Neural cell (in vitro differentiated cells): ENCODE measurements around the gene KRTAP1-3.

ENCODE experiments used
- CTCF ChIP-seq: fragments of 450-650 bp; IDR thresholded peaks from 2 replicates; pipeline ENCODE4 v1.5.1; 2014; ENCODE audit warnings: antibody characterized with exemption, mild to moderate bottlenecking, moderate library complexity; ENCODE audit not compliant: poor library complexity, severe bottlenecking
- MXI1 ChIP-seq: fragments of 450-650 bp; conservative IDR thresholded peaks from 2 replicates; pipeline ENCODE4 v1.6.1; 2014; ENCODE audit warnings: antibody characterized with exemption, mild to moderate bottlenecking; ENCODE audit not compliant: poor library complexity, severe bottlenecking
- RAD21 ChIP-seq: fragments of 450-650 bp; conservative IDR thresholded peaks from 2 replicates; pipeline ENCODE4 v1.6.1; 2014; ENCODE audit warnings: antibody characterized with exemption, mild to moderate bottlenecking, moderate library complexity

GRCh38 chr17:41061964-41062363 is 27.3 kb upstream of the KRTAP1-3 start:
- TF ChIP-seq CTCF (no peak), MXI1 (no peak), RAD21 (no peak)
